ENCODE measurements around the gene SLC2A14.
"Not testable (repeated sequence)": the region's sequence is repeated elsewhere in the genome, so short reads cannot be mapped to it uniquely, and the experiment has no call there.

DNA sequence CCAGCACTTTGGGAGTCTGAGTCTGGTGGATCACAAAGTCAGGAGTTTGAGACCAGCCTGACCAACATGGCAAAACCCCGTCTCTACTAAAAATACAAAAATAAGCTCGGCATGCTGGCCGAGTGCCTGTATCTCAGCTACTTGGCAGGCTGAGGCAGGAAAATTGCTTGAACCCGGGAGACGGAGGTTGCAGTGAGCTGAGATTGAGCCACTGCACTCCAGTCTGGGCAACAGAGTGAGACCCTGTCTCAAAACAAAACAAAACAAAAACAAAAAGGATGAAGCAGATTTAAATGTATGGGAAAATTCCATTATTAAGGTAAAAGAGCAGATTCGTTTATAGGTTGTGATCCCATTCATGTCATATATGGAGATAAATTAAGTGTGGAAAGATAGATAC is 66.4 kb downstream of the SLC2A14 start:
- TF ChIP-seq POLR2AphosphoS5 (IDR thresholded peaks at IDR 0.05; ENCODE audit: low read depth); GABPA (IDR thresholded peaks at IDR 0.05; ENCODE audit: low read depth); CTCF (IDR thresholded peaks at IDR 0.05; ENCODE audit: insufficient read depth, low read length); REST (IDR thresholded peaks at IDR 0.05; ENCODE audit: insufficient replicate concordance, low read depth); SPI1 (IDR thresholded peaks at IDR 0.05; ENCODE audit: borderline replicate concordance, low read depth): not testable (repeated sequence)
